ENCODE data around the gene POU2F1. TPM values are rescaled to one million over a fixed set of nuclear protein-coding genes. Genes with fewer than 3 reads are reported as not detected.

Gene POU2F1
- total and polyA plus RNA-seq, 8 donors: 1.2 to 36.2 (median 7.7) TPM

DNA sequence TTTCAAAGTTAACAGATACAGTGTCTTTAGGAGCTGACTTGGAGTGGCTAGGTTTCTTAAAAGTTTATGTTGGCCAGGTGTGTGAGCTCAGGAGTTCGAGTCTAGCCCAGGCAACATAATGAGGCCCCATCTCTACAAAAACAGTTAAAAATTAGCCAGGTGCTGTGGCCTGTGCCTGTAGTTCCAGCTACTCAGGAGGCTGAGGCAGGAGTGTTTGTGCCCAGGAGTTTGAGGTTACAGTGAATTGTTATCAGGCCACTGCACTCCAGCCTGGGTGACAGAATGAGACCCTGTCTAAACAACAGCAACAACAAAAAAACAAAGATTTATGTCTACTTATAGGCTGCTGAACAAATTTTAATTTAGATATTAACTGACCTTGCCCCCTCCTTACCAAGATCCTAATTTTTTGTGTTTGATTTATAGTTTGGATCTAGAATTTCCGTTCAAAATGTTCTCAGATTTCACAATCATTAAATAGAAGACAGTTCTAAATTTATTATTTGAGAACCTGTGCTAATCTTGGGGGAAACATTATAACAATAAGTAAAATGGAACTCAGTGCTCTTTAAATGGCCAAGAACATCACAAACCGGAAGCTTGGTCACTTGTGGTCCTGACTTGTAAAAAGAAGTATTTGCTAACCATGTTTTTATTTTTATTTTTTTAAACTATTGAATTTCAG, 67.8 kb downstream of the POU2F1 start:
- TF ChIP-seq, protein P1, sequence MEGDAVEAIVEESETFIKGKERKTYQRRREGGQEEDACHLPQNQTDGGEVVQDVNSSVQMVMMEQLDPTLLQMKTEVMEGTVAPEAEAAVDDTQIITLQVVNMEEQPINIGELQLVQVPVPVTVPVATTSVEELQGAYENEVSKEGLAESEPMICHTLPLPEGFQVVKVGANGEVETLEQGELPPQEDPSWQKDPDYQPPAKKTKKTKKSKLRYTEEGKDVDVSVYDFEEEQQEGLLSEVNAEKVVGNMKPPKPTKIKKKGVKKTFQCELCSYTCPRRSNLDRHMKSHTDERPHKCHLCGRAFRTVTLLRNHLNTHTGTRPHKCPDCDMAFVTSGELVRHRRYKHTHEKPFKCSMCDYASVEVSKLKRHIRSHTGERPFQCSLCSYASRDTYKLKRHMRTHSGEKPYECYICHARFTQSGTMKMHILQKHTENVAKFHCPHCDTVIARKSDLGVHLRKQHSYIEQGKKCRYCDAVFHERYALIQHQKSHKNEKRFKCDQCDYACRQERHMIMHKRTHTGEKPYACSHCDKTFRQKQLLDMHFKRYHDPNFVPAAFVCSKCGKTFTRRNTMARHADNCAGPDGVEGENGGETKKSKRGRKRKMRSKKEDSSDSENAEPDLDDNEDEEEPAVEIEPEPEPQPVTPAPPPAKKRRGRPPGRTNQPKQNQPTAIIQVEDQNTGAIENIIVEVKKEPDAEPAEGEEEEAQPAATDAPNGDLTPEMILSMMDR (IDR thresholded peaks at IDR 0.05): no peak
- no peak for TF ChIP-seq EP300 (IDR thresholded peaks at IDR 0.05)
- TF ChIP-seq POLR2A (IDR thresholded peaks at IDR 0.05): no peak
- TF ChIP-seq POLR2AphosphoS5 (IDR thresholded peaks at IDR 0.05): no peak
- WGBS, 5 donors: 74 to 84% (median 82%) methylated on average over 3 of the region's 3 CpGs
- no peaks in the 10 kb centered on the region for H3K36me3 ChIP-seq
- H3K27ac ChIP-seq: no peak overlapping the region
- intact Hi-C loops (cut with DNase I; ENCODE audit: low total_unique reads): no loop called here
- DNase-seq: no peak
- H3K27me3 ChIP-seq: no peaks in the 10 kb centered on the region
- H3K9me3 ChIP-seq: no peaks in the 10 kb centered on the region
- no peak overlapping the region for H3K4me3 ChIP-seq
- peaks cover 17 to 56% (median 32%) of the 10 kb centered on the region in 4 donors for H3K4me1 ChIP-seq

DNA sequence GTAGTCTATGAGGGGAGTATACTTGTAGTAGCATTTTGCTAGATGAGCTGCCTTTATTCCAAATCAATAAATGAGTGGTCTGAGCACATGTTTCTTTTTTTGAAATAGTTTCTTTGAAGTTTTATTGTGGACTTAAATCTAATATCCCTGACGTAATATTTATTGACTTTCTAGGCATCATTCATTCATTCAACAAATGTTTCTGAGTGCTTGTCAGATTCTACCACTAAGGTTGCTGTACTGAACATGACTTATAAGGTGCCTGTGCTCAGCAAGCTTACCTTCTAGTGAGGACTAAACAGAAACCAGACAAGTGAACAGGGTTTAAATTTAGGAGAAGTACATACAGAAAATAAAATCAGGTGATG, 68.4 kb downstream of the POU2F1 start:
- Histone ChIP-seq H3K4me3 (no peak overlapping the region), H3K9me3 (no peaks in the 10 kb centered on the region), H3K27ac (no peak overlapping the region), H3K27me3 (no peaks in the 10 kb centered on the region), H3K36me3 (no peaks in the 10 kb centered on the region), H3K4me1 (peaks cover 17 to 56% (median 31%) of the 10 kb centered on the region in 4 donors)
- WGBS, 5 donors: 85 to 90% (median 89%) methylated on average over 1 of the region's 1 CpG
- DNase-seq: no peak
- TF ChIP-seq, protein P1 (IDR thresholded peaks at IDR 0.05): no peak
- TF ChIP-seq POLR2A (IDR thresholded peaks at IDR 0.05) (no peak), POLR2AphosphoS5 (IDR thresholded peaks at IDR 0.05) (no peak), EP300 (IDR thresholded peaks at IDR 0.05) (no peak)
- intact Hi-C loops (cut with DNase I; ENCODE audit: low total_unique reads): no loop called here

DNA sequence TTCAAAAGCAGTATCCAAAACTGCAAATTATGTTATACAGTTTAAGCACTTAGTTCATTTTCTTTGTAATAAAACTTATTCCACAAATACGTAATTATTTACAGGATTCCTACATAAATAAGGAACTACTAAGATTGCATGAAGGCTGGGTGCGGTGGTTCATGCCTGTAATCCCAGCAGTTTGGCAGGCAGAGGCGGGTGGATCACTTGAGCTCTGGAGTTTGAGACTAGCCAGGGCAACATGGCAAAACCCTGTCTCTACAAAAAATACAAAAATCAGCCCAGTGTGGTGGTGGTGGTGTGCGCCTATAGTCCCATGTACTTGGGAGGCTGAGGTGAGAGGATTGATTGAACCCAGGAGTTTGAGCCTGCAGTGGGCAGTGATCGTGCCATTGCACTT, 69.3 kb downstream of the POU2F1 start:
- H3K27ac ChIP-seq: no peak overlapping the region
- 78 to 90% (median 89%) methylated on average over 5 of the region's 5 CpGs for WGBS, 5 donors
- H3K4me1 ChIP-seq: peaks cover 17 to 56% (median 31%) of the 10 kb centered on the region in 4 donors
- H3K9me3 ChIP-seq: no peaks in the 10 kb centered on the region
- H3K27me3 ChIP-seq: no peaks in the 10 kb centered on the region
- intact Hi-C loops (cut with DNase I; ENCODE audit: low total_unique reads): no loop called here
- no peaks in the 10 kb centered on the region for H3K36me3 ChIP-seq
- H3K4me3 ChIP-seq: no peak overlapping the region
- no peak for TF ChIP-seq POLR2AphosphoS5 (IDR thresholded peaks at IDR 0.05)
- no peak for TF ChIP-seq POLR2A (IDR thresholded peaks at IDR 0.05)
- no peak for TF ChIP-seq EP300 (IDR thresholded peaks at IDR 0.05)
- TF ChIP-seq, protein P1 (IDR thresholded peaks at IDR 0.05): no peak
- DNase-seq: no peak

DNA sequence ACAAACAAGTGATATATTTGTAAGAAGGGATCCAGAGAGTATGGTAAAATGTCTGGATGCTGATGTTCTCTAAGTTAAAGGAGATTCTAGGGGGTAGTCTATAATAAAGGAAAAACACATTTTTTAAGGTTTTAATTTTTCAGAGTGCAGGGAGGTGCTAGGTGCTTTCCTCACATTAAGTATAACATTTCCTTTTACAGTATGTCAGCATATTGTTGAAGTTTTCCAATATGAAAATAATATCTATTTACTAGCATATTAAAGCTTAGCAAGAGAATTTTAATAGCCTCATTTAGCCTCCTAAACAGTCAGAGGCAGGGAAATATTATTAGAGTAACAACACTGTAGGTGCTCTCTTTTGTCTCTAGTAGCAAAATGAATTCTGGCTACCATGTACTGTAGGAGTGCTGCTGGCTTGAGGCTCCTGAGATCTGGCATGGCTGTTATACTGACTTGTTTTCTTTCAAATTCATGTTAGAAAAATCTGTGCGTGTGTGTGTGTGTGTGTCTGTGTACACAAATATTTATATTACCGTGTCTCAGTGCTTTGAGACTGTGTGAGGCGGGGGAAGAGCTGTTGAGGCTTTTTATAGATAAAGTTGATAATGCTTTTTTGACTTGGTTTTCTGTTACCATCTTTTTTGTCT, 71.0 kb downstream of the POU2F1 start:
- no peak for DNase-seq
- intact Hi-C loops (cut with DNase I; ENCODE audit: low total_unique reads): no loop called here
- H3K36me3 ChIP-seq: no peaks in the 10 kb centered on the region
- TF ChIP-seq POLR2AphosphoS5 (IDR thresholded peaks at IDR 0.05): no peak
- TF ChIP-seq, protein P1 (IDR thresholded peaks at IDR 0.05): no peak
- TF ChIP-seq EP300 (IDR thresholded peaks at IDR 0.05): no peak
- no peak for TF ChIP-seq POLR2A (IDR thresholded peaks at IDR 0.05)
- WGBS, 5 donors: 38 to 64% (median 52%) methylated on average over 3 of the region's 3 CpGs
- no peak overlapping the region for H3K4me3 ChIP-seq
- H3K27me3 ChIP-seq: no peaks in the 10 kb centered on the region
- peaks cover 18 to 55% (median 33%) of the 10 kb centered on the region in 4 donors for H3K4me1 ChIP-seq
- H3K9me3 ChIP-seq: no peaks in the 10 kb centered on the region
- H3K27ac ChIP-seq: no peak overlapping the region

All from stomach (tissue), 9 donors.